B cell (primary cell): Measurements from ENCODE around the gene C17orf113. TPM values are rescaled to one million over a fixed set of nuclear protein-coding genes. Genes with fewer than 3 reads are reported as not detected.

ENCODE experiments used
- ATAC-seq: fragments of 200-7000 bp; cut with Tn5 transposase; one replicate; pipeline ENCODE4 v1.10.0; 2021; ENCODE audit warnings: low read depth, mild to moderate bottlenecking, moderate number of reproducible peaks, moderate library complexity
- CTCF ChIA-PET: fragments of 350-600 bp; sonication (Branson Sonifier 250); formaldehyde crosslinking; loops from one replicate; lab custom pipeline; 2021; ENCODE audit warnings: antibody characterized with exemption, inconsistent platforms; lab: Charles Lee
- POLR2A ChIA-PET: fragments of 350-600 bp; sonication (Branson Sonifier 250); formaldehyde crosslinking; loops from one replicate; lab custom pipeline; 2021; ENCODE audit warnings: antibody characterized with exemption; lab: Charles Lee
- DNase-seq: peaks from one replicate; pipeline ENCODE4 v3.0.0; 2013
- H2AFZ ChIP-seq: 2 replicates; pipeline ENCODE4 v1.6.1; 2012; ENCODE audit warnings: mild to moderate bottlenecking, low read depth, low read length; ENCODE audit not compliant: insufficient read depth, poor library complexity, severe bottlenecking
- H3K27ac ChIP-seq, 2 donors: 1 replicate in 1 of 2; 2 replicates in 1 of 2; pipeline ENCODE4 v1.5.1; 2012 to 2013; ENCODE audit warnings: low read length in 2 of 2, mild to moderate bottlenecking in 2 of 2, moderate library complexity in 1 of 2
- H3K27me3 ChIP-seq, 4 experiments: fragments of 200-600 bp in 1 of 4; sonication (generic) in 1 of 4; replicated peaks in 1 of 4; 1 replicate in 2 of 4; 2 replicates in 2 of 4; pipeline versions ENCODE4 v1.6.1 to v1.7.0; 2013 to 2016; ENCODE audit warnings: low read length in 3 of 4, mild to moderate bottlenecking in 2 of 4, mixed read lengths in 1 of 4, moderate library complexity in 1 of 4; ENCODE audit not compliant: insufficient read depth in 4 of 4, control insufficient read depth in 3 of 4; ENCODE audit errors: control extremely low read depth in 1 of 4
- H3K36me3 ChIP-seq, 2 experiments: replicated peaks in 1 of 2; 1 replicate in 1 of 2; 2 replicates in 1 of 2; pipeline versions ENCODE4 v1.6.1 to v1.7.1; 2013; ENCODE audit warnings: low read length in 1 of 2; ENCODE audit not compliant: insufficient read depth in 2 of 2, control insufficient read depth in 1 of 2; ENCODE audit errors: control extremely low read depth in 1 of 2, extremely low read depth in 1 of 2
- H3K4me1 ChIP-seq, 2 donors: fragments of 200-600 bp in 1 of 2; sonication (generic) in 1 of 2; 1 replicate in 1 of 2; 2 replicates in 1 of 2; pipeline versions ENCODE4 v1.5.1 to v1.6.1; 2013 to 2017; ENCODE audit warnings: low read length in 2 of 2; ENCODE audit not compliant: control insufficient read depth in 2 of 2, insufficient read depth in 2 of 2
- H3K4me2 ChIP-seq: replicated peaks from 2 replicates; pipeline ENCODE3; 2012; ENCODE audit warnings: mild to moderate bottlenecking, low read depth, low read length; ENCODE audit not compliant: poor library complexity, severe bottlenecking
- H3K4me3 ChIP-seq, 5 experiments: fragments of 200-600 bp in 1 of 5; sonication (generic) in 1 of 5; 1 replicate in 3 of 5; 2 replicates in 2 of 5; pipeline versions ENCODE4 v1.5.1 to v1.7.0; 2011 to 2016; ENCODE audit warnings: low read length in 4 of 5, mild to moderate bottlenecking in 4 of 5, low read depth in 2 of 5, control low read depth in 1 of 5, moderate library complexity in 1 of 5; ENCODE audit not compliant: insufficient read depth in 1 of 5; ENCODE audit errors: control extremely low read depth in 1 of 5, extremely low read depth in 1 of 5
- H3K79me2 ChIP-seq: fragments of 200-600 bp; sonication (generic); one replicate; pipeline ENCODE4 v1.6.0; 2016; ENCODE audit warnings: low read length; ENCODE audit not compliant: control insufficient read depth, insufficient read depth
- H3K9ac ChIP-seq: fragments of 200-600 bp; sonication (generic); 2 replicates; pipeline ENCODE4 v1.6.1; 2017; ENCODE audit warnings: mild to moderate bottlenecking, low read length, moderate library complexity
- H3K9me3 ChIP-seq, 3 donors: one replicate each; pipeline versions ENCODE4 v1.6.1 to v1.7.1; 2013; ENCODE audit warnings: low read length in 2 of 3; ENCODE audit not compliant: control insufficient read depth in 2 of 3, insufficient read depth in 1 of 3; ENCODE audit errors: control extremely low read depth in 1 of 3
- H4K20me1 ChIP-seq: 2 replicates; pipeline ENCODE4 v1.6.0; 2012; ENCODE audit warnings: mild to moderate bottlenecking, low read length; ENCODE audit not compliant: insufficient read depth, control insufficient read depth, poor library complexity, severe bottlenecking
- H3K27ac Mint-ChIP-seq: one replicate; pipeline ENCODE4 v1.8.0; 2021; ENCODE audit warnings: mixed read lengths
- H3K27me3 Mint-ChIP-seq: one replicate; pipeline ENCODE4 v1.8.0; 2021; ENCODE audit warnings: mixed read lengths
- H3K4me1 Mint-ChIP-seq: one replicate; pipeline ENCODE4 v1.8.0; 2021; ENCODE audit warnings: mixed read lengths
- H3K4me3 Mint-ChIP-seq: one replicate; pipeline ENCODE4 v1.8.0; 2021; ENCODE audit warnings: mixed read lengths
- H3K9me3 Mint-ChIP-seq: one replicate; pipeline ENCODE4 v1.8.0; 2022; ENCODE audit warnings: mixed read lengths; ENCODE audit not compliant: insufficient read depth
- CTCF ChIP-seq: fragments of 200-600 bp; IDR thresholded peaks from one replicate; pipeline ENCODE4 v1.8.0; 2022; ENCODE audit warnings: antibody characterized with exemption, mild to moderate bottlenecking
- EZH2 ChIP-seq: IDR thresholded peaks from 2 replicates; pipeline ENCODE4 v1.6.1; 2012; ENCODE audit warnings: borderline replicate concordance, low read depth, mild to moderate bottlenecking, moderate library complexity, low read length; ENCODE audit not compliant: insufficient read depth, poor library complexity, severe bottlenecking
- WGBS: methylation state at CpG from one replicate; pipeline ENCODE4 v1.1.5; 2013; ENCODE audit warnings: missing lambda C conversion rate; ENCODE audit not compliant: insufficient coverage; 5-methylcytosine and 5-hydroxymethylcytosine counted together
- intact Hi-C: fragments of 100-400 bp; cut with micrococcal nuclease; formaldehyde crosslinking; loops from one replicate; pipeline ENCODE4 v1.10.0; 2022
- polyA plus RNA-seq: library from polyadenylated mRNA; depleted of rRNA; stranded (reverse); fragments of >200 nt; gene quantifications from 2 replicates; pipeline ENCODE4 v1.2.3, GENCODE V29; 2012
- total RNA-seq, 2 donors: library from RNA; stranded (reverse); fragments of 120-200 nt in 1 of 2; gene quantifications; 1 replicate in 1 of 2; 2 replicates in 1 of 2; pipeline versions ENCODE4 v1.2.3 to v1.2.4, GENCODE V29; 2013 to 2022

C17orf113 gene
- total and polyA plus RNA-seq, 2 donors (not counting 1 experiment from before 2014, with no cell fraction given): 1.2 to 2.1 TPM

GRCh38 chr17:42009170-42009569 is 41.2 kb downstream of the C17orf113 start:
- no peak overlapping the region for H3K9ac ChIP-seq
- DNase-seq (no peak), ATAC-seq (no peak)
- Mint-ChIP-seq H3K27me3 (no peaks in the 10 kb centered on the region), H3K9me3 (no peaks in the 10 kb centered on the region), H3K27ac (no peak overlapping the region), H3K4me1 (peaks cover 46% of the 10 kb centered on the region), H3K4me3 (no peak overlapping the region)
- ChIA-PET POLR2A (interaction anchor here (0.6 kb wide), 1 partner anchor 25 kb away, joined by 4 read pairs; no protein-coding TSS in a partner anchor), CTCF (interaction anchor here (1.1 to 1.8 kb wide), 3 partner anchors 11 to 42 kb away, joined by 3 to 6 read pairs (median 4); partner anchors contain the start of genes CNP and NKIRAS2)
- intact Hi-C loops: no loop called here
- H3K9me3 ChIP-seq: no peaks in the 10 kb centered on the region
- H3K4me2 ChIP-seq: no peak overlapping the region
- TF ChIP-seq CTCF (no peak), EZH2 (no peak)
- peaks cover 88% of the 10 kb centered on the region for H4K20me1 ChIP-seq
- no peak overlapping the region for H3K4me3 ChIP-seq
- H3K36me3 ChIP-seq: peaks cover 2 to 10% of the 10 kb centered on the region in 2 experiments
- H3K4me1 ChIP-seq: peaks cover 0 to 8% of the 10 kb centered on the region in 2 donors
- H2AFZ ChIP-seq: no peak overlapping the region
- H3K79me2 ChIP-seq: peaks cover 100% of the 10 kb centered on the region
- no peak overlapping the region for H3K27ac ChIP-seq
- no peaks in the 10 kb centered on the region for H3K27me3 ChIP-seq
- WGBS: 67% methylated on average over 1 of the region's 4 CpGs

GRCh38 chr17:42005166-42005565 is 45.2 kb downstream of the C17orf113 start:
- H3K27ac ChIP-seq: no peak overlapping the region
- TF ChIP-seq EZH2 (no peak), CTCF (no peak)
- ATAC-seq: no peak
- peaks cover 8 to 43% of the 10 kb centered on the region in 2 experiments for H3K36me3 ChIP-seq
- ChIA-PET POLR2A (no interaction called here), CTCF (interaction anchor here (1.3 kb wide), 1 partner anchor 12 kb away, joined by 5 read pairs; the partner anchor contains the start of gene DNAJC7)
- intact Hi-C loops: no loop called here
- H3K4me3 Mint-ChIP-seq: no peak overlapping the region
- peaks cover 93% of the 10 kb centered on the region for H3K79me2 ChIP-seq
- H3K9me3 ChIP-seq: no peaks in the 10 kb centered on the region
- no peak overlapping the region for H3K4me3 ChIP-seq
- no peak overlapping the region for H3K9ac ChIP-seq
- no peak for DNase-seq
- H2AFZ ChIP-seq: no peak overlapping the region
- H3K27ac Mint-ChIP-seq: no peak overlapping the region
- WGBS: no CpG with 5 or more reads among the region's 1 CpG
- peaks cover 0 to 8% of the 10 kb centered on the region in 2 donors for H3K4me1 ChIP-seq
- no peaks in the 10 kb centered on the region for H3K27me3 ChIP-seq
- H4K20me1 ChIP-seq: peaks cover 82% of the 10 kb centered on the region
- H3K9me3 Mint-ChIP-seq: no peaks in the 10 kb centered on the region
- no peak overlapping the region for H3K4me2 ChIP-seq
- H3K27me3 Mint-ChIP-seq: no peaks in the 10 kb centered on the region
- peaks cover 22% of the 10 kb centered on the region for H3K4me1 Mint-ChIP-seq
